ENCODE results near the gene EIF3K.

EIF3K gene

DNA sequence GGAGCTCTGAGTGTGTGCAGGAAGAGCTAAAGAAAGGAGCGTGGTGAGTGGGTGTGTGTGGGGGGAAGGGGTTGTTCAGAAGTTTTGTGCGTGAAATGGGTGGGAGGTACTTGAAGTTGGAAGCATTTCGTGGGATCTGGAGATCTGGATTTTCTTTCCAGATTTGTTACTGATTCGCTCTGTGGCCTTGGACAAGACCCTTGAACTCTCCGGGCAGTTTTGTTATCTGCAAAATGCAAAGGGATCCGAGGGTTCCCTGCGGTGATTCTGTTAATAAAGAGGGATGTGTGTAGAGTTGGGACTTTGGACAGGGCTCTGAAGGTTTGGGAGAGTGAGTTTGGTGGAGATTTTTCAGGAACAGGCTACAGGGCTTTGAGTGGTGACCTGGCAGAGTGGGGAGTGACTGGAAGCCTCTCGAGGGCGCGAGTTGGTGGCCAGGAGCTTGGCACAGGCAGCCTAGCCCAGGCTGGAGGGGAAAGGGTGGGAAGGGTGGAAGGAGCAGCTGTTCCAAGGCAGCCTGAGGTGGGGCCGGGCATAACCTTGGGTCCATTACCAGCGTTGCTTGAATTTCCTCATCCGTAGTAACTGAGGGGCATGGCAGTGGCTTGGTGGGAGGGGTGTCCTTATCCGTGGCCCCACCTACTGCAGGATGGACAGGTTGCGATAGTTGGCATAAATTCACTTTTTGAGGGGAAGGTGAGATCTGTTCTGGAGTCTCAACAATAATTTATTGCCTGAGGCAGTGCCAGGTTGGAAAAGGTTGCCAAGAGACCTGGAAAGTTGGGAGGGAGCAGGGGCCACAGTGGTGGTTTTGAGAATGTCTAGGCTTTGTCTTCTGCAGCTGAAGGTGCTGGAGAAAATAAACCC is 30.6 kb downstream of the EIF3K start:
- no peak for DNase-seq (ENCODE audit: low read depth in 3 of 3)

DNA sequence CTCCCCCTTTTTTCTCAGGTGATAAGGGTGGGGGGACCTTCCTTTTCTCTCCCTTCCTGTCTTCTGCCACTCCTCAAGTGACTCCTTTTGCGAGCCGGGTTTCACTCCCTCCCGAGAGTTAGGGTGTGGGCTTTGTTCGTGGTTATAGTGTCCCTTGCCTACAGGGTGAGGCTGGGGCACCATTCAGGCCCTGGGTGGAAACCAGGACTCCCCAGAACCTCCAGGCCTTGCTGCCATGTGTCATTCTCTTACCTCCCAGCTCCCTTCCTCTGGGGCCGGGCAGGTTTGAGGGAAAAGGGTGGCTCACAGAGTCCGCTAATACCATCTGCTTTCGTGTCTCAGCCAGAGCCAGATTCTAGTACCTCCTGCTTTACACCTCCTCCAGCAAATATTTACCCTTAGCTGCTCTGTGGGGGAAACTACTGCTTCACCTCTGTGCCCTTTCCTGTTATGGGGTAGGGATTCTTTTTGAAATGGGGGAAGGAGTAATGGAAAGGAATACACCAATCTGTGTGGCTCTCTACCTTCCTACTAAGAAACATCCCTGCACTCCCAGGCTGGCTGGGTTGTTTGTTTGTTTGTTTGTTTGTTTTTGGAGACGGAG is 31.3 kb downstream of the EIF3K start:
- no peak for DNase-seq (ENCODE audit: low read depth in 3 of 3)

DNA sequence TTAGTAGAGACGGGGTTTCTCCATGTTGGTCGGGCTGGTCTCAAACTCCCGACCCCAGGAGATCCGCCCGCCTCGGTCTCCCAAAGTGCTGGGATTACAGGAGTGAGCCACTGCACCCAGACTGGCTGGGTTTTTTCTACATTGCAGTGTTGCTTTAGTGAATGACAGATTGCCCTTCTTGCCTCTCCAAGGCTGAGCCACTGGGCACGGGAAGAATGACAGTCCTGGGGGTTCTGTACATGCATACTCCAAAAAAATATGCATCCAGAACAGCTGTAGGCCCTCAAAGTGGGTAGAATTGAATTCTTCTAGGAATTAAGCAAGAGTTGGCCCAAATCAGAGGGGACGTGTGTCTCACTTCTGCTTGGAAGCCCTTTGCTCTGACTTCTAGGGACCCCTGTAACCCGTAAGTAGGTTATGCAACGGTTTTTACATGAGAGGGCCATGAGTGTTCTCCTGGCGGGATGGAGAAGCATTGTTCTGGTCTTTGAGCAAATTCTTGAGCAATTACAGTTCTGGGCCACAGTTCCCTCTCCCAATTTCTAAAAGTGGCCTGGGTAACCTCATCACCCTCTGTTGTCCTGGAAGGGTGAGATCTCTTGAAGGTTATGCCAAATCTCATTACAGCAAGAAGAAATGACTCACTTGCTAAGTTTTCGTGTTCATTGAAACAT is 32.1 kb downstream of the EIF3K start:
- no peak for DNase-seq (ENCODE audit: low read depth in 3 of 3)

DNA sequence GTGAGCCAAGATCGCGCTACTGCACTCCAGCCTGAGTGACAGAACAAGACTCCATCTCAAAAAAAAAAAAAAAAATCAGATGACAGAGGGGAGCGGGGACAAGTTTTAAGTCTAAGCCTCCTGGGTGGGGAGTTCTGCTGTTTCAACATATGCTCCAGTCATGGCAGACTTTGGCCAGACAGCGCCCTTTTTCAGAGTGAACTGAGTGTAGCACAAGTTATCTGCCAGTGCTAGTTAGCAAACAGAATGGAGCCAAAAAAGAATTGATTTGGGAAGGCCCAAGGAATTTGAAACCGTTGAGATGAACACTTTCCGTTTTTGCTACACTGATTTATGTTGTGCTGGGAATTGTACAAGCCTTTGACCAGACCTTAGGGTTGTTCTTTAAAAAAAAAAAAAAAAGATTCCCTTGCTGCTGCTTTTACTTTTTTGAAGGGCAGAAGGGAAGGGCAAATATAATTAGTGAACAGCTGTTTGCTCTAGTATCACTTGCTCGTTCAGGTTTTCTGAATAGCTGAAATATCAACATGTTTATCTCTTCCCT is 34.1 kb downstream of the EIF3K start:
- DNase-seq (ENCODE audit: low read depth in 3 of 3): no peak

DNA sequence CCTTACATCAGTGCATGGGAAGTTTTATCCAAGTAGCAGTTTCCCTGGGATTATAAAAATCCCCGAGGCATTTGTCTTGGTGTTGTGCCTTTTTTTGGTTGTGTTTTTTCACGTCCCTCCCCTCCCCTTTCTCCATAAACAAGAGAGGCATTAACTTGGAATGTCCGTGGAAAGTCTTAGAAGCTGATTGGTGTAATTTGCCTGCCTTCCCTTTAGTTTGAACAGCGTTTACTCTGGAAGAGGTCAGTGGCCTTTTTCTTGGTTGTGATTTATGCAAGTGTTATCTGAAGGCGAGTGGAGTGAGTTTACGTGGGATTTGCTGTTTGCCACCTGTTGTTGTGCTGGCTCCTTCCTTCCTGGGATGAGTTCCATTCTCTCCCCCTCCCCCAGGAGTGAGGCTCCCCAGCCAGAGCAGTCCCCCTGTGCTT is 35.7 kb downstream of the EIF3K start:
- no peak for DNase-seq (ENCODE audit: low read depth in 3 of 3)

DNA sequence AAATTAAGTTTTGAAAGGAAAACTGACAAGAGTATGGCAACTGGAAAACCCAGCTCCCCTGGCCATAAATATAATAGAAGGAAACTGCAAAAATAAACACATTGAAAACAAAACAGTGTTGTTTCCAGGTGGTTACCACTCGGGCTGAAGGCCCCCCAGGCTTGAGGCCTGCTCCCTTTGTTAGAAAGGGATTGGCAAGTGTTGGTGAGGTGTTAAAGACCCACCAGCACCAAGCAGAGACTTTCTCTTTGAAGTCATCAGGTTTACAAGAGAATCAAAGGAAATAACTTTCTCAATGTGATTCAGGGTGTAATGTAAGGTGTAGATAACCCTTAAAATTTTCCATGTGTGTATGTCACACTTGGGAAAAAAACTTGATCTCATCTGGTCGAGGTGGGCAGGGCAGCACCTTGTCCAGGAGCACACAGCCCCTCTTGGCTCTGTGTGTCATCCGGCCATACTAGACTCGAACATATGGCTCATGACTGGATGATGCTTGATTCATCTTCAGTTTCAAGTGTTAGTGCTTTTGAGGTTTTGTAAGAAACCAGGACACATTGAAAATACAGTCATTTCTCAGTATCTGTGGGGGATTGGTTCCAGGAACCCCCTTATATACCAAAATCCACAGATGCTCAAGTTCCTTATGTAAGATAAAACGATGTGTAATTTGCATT is 36.3 kb downstream of the EIF3K start:
- DNase-seq (ENCODE audit: low read depth in 3 of 3): peak; percentile 16 to 52 (median 29)

DNA sequence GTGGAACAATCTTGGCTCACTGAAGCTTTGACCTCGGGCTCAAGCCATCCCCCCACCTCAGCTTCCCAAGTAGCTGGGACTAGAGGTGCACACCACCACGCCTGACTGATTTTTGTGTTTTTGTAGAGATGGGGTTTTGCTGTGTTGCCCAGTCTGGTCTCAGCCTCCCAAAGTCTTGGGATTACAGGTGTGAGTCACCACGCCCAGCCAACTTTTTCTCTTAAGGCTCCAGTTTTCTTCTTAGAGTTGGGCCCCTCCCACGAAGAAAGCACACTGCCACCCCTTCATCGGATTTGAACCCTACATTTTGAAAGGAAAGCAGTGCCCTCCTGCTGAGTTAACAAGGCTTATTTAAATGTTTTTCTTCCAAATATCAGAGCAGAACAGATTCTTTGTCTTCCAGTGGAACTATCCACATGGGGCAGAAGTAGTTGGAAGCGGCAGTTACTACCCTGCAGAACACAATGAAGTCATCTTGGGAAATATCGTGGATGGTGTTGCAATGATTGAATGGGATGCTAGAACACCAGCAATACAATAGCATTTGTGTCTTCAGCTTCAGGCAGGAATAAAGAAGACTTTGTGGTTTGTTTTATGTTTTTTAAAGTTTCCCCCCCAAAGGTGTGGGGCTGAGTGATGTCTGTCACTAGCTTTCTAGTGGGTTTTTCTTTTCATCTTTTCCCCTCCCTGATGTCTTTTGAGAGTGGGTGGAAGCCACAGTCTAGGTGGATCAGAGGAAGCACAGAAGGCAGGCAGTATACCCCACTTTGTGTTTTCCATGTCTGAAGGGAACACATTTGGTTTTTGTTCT is 37.4 kb downstream of the EIF3K start:
- peak in 2 of 3 experiments; percentile 6 to 30 for DNase-seq (ENCODE audit: low read depth in 3 of 3)

DNA sequence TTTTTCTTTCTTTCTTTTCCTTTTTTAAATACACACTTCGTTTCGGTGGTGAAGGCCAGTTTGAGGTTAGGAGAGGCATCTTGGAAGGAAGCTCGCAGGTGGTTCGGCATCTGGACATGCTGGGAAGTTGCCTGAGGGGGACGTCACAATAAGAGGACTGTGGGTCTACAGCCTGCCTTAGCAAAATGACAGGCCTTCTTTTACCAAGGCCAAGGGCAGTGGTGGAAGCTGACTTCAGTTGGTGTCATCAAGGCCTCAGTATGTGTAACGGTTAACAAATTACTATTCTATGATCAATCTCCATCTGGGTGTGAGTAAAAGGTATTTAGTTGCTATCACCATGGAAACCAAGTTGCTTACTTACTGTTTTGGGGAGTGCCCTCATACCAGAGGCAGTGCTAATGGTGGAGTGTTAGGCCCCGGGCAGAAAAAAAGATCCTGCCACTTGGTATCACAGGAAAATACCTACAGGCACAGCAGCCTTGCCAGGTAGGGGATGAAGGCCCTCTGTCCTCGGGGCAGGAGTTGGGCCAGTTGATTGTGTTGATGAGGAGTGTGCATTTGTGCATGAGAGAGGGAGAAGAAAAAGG is 38.7 kb downstream of the EIF3K start:
- no peak for DNase-seq (ENCODE audit: low read depth in 3 of 3)

DNA sequence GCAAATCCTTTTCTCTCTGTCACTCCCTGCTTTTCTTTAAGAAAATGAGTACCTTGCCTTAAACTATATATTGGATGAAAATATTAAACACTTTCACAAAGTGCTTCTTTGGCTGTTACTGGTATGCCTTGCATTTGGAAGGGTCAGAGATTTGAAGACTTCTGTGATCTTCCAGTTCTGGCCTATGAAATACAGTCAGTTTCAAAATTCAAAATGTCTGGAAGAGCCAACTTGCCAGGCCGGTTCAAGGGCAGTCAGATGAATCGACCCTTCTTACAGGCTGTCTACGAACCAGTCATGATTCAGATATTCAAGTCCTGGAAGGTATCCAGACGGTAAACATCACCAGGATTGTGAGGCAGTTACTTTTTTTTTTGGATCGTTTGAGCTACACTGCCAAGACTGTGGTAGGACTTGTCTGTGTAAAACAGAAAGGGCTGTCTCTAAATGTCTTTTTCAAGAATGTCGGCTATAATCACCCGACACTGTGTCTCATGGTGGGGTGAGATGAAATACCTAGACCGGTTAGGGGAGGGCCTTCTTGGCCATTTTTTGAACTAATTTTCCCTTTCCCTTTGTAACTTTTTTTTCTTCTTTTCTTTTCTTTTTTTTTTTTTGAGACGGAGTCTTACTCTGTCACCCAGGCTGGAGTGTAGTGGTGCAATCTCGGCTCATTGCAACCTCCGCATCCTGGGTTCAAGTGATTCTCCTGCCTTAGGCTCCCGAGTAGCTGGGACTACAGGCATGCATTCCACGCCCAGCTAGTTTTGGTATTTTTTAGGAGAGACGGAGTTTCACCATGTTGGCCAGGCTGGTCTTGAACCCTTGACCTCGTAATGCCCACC is 39.7 kb downstream of the EIF3K start:
- no peak for DNase-seq (ENCODE audit: low read depth in 3 of 3)

DNA sequence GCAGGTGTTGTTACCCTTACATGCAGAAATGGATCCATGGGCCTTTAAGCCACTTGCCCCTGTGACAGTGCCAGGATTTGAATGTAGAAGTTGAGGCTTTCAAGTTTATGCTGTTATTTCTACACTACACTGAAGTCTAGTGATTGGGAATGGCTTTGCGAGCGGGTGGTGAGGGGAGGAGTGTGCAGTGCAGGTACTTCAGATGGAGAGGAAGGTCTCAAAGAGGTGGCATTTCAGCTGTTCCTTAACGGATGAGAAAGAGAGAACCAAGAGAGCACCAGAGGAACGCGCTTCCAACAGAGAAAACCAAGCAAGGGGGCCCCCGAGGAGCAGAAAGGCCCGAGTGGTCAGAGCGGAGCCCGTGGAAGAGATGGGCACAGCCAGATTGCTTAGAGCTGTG is 41.7 kb downstream of the EIF3K start:
- no peak for DNase-seq (ENCODE audit: low read depth in 3 of 3)

DNA sequence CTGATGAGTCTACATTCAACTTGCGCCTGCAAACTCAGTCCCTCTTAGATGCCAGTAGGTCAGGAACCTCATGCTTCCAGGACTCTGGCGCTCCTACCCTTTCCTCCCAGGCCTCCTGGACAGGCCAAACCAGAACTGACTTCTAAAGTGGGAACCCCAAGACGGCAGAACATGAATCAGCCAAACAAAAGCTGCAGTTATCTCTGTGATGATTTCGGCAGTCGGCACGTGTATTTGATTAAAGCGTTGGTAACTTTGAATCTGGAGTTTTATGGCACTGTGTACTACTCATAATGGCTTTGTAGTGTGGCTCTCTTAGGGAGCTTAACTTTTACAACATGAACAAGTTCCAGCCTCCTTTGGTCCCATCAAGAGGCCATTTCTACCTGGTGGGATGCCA is 42.1 kb downstream of the EIF3K start:
- no peak for DNase-seq (ENCODE audit: low read depth in 3 of 3)

DNA sequence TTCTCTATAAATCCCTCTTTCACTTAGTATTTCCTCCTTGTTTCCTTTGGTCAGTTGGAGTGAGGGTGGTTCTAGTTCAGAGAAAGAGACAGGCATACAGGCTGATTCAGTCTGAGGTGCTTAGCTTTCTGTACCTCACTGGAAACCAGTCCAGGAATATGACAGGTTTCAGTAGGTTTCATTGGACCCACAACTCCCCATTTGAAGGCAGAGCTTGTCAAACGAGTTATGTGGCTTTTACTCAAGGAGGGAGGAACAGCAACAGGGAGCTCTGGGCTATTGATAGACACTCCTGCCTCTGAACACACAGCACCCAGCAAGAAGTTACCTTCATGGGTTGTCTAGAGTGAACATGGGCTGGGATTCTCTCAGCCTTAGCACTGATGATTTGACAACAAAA is 43.0 kb downstream of the EIF3K start:
- DNase-seq (ENCODE audit: low read depth in 3 of 3): no peak

DNA sequence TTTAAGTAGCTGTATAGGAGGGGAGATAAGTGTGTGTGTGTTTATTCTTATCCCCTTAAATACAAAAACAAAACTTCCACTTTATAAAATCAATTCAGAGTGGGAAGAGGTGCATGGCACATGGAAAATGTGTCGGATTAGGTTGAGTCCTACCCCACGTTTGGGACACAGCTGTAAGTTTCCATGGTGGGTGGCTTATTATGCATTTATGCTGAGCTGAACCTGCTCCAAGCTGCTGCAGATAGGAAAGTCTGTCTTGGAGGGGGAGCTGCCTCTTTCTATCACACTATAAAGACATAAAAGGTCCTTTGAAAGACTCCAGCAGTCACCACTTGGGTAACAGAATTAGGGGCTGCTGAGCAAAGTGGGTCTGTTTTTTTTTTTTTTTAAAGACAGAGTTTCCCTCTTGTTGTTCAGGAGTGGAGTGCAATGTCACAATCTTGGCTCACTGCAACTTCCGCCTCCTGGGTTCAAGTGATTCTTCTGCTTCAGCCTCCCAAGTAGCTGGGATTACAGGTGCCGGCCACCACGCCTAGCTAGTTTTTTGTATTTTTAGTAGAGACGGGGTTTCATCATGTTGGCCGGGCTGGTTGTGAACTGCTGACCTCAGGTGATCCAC is 43.7 kb downstream of the EIF3K start:
- no peak for DNase-seq (ENCODE audit: low read depth in 3 of 3)

DNA sequence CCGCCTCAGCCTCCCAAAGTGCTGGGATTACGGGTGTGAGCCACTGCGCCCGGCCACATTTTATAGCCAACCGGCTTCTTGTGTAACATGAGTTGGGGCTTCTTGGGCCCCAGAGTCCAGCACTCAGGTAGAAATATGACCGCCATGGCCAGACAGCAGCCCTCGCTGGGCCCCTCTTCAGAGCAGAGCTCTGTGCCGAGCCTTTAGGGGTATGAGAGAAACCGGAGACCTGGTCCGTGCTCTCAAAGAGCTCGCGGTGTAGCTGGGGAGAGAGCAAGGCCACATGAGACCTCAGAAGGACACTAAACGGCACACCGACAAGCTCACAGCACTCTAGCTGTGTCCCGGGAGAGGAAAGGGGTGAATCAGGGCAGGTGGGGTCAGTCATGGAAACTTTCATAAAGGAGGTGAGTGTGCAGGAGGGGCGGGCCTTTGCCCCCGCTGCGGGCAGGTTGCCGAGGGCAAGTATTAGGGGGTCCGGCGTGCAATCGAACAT is 44.2 kb downstream of the EIF3K start:
- DNase-seq (ENCODE audit: low read depth in 3 of 3): no peak

DNA sequence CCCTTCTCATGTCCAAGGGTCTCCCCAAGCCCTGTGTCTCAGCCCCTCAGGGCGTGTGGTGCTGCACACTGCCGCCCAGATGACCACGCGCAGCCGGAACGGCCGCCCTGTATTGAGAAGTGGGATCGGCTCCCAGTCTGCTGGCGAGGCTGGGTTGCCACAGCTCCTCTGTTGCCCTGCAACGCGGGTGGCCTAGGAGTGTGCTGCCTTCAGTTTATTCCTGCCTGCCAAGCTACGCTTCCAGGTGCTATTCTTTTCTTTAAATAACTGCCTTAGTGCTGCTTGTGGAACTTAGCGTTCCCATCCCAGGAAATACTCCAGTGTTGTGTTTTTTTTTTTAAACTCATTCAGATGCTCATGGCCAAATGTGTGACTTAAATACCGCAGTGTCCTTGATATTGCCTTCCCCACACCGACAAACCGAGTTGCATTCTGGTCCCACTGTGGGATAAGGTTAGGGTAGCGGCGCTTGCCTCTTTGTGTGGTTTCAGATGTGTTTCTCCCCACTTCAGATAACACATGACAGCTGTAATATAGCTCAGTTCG is 45.0 kb downstream of the EIF3K start:
- no peak for DNase-seq (ENCODE audit: low read depth in 3 of 3)

DNA sequence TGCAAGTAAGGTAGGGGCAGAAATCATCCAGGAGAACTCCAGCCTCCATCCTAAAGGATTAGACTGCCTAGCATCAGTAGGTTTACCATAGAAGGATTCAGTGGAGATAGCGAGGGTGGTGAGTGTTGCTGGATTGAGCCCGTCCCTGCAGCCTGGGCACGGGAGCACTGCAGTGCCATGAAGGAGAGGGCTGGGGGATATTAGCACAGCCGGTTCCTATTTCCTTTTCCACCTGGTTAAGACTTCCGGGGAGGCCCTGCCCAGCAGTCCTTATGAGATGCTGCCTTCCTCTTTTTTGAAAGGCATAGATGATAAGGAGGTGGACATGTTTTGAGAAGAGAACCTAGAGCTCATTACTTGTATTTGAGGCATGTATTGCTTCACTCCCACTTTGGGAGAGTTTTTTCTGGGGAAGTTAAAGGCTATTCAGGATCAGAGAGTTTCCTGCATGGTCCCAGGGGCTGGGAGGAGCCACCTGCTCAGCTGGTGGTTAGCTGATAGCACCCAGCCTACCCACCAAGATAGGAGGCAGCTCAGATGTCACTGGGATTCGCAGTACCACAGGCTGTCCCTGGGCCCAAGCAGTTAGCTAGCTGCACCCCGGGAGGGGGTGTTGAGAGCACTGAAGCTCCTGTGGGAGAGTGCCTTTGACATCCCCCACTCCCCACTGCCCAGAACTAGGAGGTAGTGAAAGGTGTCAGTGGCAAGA is 45.7 kb downstream of the EIF3K start:
- DNase-seq (ENCODE audit: low read depth in 3 of 3): no peak

DNA sequence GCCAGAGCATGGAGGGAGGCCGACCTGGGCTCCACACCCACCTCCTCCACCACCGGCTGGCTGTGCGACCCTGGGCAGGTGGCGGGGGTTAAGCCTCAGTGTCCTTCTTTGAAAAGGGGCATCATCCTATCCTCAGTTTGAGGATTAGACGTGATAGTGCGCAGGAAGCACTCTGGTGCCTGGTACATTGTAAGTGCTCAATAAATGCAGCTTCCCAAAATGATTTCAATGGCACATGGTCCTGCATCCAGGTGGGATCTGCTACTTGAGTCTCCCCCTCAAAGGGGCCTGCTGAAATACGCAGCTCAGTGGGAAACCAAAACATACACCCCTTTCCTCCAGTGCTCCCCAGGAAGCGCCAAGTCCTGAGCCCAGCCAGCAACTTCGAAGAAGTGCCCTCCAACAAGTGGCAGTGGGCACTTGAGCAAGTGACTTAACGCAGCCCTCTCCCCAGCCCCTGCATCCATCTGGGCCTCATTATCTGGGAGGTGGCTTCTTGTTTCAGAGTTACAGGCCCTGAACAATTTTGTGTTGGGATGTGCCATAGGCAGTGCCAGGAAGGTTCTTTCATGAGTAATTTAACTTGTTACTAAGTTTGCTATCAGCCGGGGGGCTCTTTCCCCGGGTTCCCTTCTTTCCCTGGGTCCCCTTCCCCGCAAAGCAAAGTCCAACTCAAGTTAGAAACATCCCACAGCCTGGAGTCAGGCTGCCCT is 46.4 kb downstream of the EIF3K start:
- DNase-seq (ENCODE audit: low read depth in 3 of 3): no peak

Measured in stimulated activated CD4-positive, alpha-beta T cell treated with anti-CD3 and anti-CD28 coated beads, TNF-alpha, amount 100 ng/mL, for 24 hours (primary cell).